ENCODE results near the gene UBXN1.
A peak's percentile ranks its signal among the peaks of the same experiment; 100 is the strongest.

Gene UBXN1

DNA sequence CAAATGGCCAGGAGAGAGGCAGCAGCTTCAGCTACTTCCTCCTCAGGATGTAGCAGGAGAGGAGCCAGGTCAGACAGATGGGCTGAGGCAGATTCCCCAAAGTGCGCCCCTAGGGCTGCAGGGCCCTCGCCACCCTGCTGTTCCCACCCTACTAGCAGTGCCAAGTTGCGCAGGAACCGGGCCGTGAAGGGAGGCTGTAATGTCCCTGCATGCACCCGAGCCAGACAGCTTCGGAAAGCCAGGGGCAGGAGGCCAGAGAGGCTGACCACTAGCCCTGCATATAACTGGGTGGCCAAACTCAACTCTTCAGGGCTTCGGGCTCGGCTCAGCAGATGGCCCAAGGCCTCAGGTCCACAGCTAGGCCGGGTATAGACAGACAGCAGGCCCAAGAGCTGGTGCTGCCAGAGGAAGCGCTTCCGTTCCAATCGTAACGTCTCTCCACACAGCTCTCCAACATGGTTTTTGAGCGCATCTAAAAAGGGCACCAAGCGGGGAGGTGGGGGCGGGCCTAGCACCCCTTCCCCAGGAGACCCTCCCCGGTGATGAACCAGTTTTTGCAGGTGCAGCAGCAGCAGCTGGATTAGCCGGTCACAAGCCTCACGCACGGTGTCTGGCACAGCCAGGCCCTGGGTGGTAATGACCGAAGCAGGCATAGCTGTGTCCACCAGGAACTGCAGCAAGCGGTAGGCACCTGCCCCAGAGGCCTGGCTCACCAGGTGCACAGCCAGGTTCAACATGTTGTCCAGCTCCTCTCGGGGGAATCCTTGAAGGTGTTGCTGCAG lies 30.5 kb downstream of the UBXN1 start:
- no peak for TF ChIP-seq ZFX (IDR thresholded peaks at IDR 0.05; ENCODE audit: borderline replicate concordance)
- TF ChIP-seq, protein P1, sequence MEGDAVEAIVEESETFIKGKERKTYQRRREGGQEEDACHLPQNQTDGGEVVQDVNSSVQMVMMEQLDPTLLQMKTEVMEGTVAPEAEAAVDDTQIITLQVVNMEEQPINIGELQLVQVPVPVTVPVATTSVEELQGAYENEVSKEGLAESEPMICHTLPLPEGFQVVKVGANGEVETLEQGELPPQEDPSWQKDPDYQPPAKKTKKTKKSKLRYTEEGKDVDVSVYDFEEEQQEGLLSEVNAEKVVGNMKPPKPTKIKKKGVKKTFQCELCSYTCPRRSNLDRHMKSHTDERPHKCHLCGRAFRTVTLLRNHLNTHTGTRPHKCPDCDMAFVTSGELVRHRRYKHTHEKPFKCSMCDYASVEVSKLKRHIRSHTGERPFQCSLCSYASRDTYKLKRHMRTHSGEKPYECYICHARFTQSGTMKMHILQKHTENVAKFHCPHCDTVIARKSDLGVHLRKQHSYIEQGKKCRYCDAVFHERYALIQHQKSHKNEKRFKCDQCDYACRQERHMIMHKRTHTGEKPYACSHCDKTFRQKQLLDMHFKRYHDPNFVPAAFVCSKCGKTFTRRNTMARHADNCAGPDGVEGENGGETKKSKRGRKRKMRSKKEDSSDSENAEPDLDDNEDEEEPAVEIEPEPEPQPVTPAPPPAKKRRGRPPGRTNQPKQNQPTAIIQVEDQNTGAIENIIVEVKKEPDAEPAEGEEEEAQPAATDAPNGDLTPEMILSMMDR (IDR thresholded peaks at IDR 0.05), result no peak

DNA sequence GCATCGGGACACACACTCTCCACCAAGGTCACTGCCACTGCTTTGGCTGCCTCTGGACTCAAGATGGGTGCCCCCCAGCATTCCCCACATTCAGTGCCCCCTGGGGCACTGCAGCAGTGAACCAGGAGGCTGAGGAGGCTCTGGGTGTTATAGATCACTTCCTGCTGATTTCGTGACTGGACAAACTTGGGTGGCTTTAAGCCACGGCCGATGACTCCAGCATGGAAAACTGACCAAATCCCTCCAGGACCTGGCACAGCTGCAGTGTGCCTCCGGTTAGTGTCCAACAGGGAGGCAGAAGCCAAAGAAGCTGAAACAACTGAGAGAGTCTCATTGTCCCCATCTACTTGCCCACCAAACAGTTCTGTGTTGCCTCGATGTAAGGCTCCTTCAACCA lies 31.3 kb downstream of the UBXN1 start:
- TF ChIP-seq ZFX (IDR thresholded peaks at IDR 0.05; ENCODE audit: borderline replicate concordance), result no peak
- TF ChIP-seq, protein P1 (IDR thresholded peaks at IDR 0.05), result no peak
- H3K27ac ChIP-seq, result peak overlapping the region; percentile 83

More for the DNA sequence above, 30.5 kb downstream of the UBXN1 start:
- H3K27ac ChIP-seq, result peak overlapping the region; percentile 83; the same call in 1 of the 2 replicates

DNA sequence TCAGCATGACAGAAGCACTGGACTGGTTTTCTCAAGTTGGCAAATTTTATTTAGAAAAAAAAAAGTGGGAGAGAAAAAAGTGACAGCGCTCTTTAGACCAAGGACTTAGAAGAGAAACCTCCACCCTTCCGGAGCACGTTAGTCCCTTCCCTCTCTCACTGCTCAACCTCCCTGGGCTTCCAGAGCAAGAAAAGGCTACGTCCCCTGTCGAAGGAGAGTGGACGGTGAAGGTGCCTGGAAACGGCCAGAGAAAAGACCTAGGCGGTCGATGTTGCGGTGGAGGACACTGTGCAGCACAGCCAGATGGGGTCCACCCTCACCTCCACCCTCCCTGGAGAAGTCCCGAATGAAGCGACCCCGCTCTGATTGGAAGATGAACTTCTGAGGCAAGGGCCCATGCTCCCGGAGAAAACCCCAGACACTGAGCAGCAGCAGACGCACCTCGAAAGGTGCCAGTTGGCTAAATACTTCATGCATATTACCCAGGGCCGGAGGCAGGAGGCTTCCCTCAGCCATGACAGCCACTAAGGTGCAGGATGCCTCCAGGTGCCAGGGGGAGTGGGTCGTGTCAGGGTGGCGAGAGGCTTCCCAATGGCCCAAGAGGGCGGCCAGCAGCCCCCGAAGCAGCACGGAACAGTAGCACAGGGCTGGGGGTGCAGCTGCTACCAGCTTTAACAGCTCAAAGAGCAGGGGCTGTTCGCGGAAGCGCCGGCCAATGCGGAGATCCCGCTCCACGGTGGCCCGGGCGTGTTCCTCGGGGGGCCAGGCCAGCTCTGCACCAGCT lies 31.9 kb downstream of the UBXN1 start:
- peak overlapping the region; percentile 83 for H3K27ac ChIP-seq
- TF ChIP-seq, protein P1 (IDR thresholded peaks at IDR 0.05), result no peak
- TF ChIP-seq ZFX (IDR thresholded peaks at IDR 0.05; ENCODE audit: borderline replicate concordance), result no peak

DNA sequence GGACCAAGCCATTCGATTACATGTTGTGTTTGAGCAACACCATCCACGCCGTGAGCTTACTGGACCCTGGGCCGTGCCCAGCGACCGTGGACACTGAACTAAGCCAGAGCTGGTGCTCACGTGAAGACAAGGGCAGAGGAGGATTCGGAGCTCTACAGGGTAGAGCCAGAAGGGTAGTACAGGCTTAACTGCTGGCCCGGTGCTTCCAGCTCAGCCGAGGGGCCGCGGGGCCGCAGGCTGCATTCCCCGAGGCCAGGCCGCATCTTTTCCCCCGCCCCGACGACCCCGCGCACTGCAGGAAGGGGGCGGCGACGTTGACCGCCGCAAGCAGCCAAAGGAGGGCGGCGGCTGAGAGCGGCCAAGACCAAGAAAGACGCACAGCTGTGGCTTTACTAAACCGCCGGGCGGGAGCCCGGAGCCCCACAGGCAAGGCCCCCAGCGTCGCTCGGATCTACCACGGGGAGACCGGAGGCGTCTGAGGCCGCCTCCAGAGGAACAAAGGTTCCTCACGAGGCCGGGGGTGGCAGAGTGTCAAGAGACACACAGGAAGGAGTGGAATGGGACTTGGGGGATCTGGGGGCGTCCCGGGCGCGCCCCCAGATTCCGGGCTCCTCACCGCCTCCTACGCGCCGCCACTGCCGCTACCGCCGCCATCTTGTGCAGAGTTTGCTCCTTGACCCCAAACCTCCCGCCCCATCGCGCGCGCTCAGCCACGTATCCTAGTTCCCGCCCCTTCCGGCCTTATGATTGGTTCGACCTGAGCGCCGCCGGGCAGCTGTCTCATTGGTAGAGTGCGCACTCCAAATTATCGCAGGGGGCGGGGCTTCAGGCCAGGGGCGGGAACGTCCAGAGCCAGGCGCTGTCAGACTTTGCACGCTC lies 32.7 kb downstream of the UBXN1 start, which contains the start of gene GANAB:
Gene GANAB (minus strand): TSS at position 668 of the 879 bp plus-strand sequence. CDS start 14 bp downstream, at position 654.
- H3K27ac ChIP-seq, result peak within 1 kb of the TSS; percentile 83

DNA sequence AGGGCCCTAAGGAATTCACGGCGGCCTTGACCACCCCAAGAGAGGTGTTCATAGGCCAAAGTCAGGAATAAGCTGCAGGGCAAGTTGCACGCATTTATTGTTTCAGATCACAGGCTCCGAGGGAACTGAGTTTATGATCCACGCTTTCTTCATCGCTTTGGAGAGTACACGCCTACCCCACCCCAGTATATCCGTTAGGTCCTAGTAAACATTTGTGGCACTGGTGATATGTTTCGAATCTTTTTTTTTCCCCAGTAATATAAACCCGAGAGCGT lies 33.3 kb downstream of the UBXN1 start:
- peak overlapping the region; percentile 83 for H3K27ac ChIP-seq
- TF ChIP-seq ZFX (IDR thresholded peaks at IDR 0.05; ENCODE audit: borderline replicate concordance), result no peak
- TF ChIP-seq, protein P1 (IDR thresholded peaks at IDR 0.05), result no peak

More for the DNA sequence above, 32.7 kb downstream of the UBXN1 start, which contains the start of gene GANAB:
- TF ChIP-seq ZFX (IDR thresholded peaks at IDR 0.05; ENCODE audit: borderline replicate concordance), result no peak
- TF ChIP-seq, protein P1 (IDR thresholded peaks at IDR 0.05), result no peak

DNA sequence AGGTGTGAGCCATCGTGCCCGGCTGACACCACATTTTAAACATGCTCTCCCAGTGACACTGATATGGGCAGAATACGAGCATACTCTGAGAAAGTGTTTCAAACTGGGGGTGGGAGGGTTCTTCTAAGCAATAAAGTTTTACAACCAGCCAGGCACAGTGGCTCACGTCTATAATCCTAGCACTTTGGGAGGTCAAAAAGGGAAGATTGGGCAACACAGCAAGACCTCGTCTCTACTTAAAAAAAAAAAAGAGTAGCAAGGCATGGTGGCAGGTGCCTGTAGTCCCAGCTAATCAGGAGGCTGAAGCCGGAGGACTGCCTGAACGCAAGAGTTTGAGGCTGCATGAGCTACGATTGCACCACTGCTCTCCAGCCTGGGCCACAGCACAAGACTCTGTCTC lies 34.7 kb downstream of the UBXN1 start:
- no peak for TF ChIP-seq ZFX (IDR thresholded peaks at IDR 0.05; ENCODE audit: borderline replicate concordance)
- TF ChIP-seq, protein P1 (IDR thresholded peaks at IDR 0.05), result no peak
- no peak overlapping the region for H3K27ac ChIP-seq
